Fibroblast of lung (primary cell): Measurements from ENCODE around the gene RENBP. TPM values are rescaled to one million over a fixed set of nuclear protein-coding genes. Genes with fewer than 3 reads are reported as not detected.

ENCODE experiments used
- DNase-seq, 2 donors: peaks; one replicate each; pipeline versions ENCODE4 v3.0.0 to v3.0.0-alpha.2; 2010; ENCODE audit warnings: low read depth in 2 of 2
- H2AFZ ChIP-seq: 2 replicates; pipeline ENCODE4 v1.5.1; 2012; ENCODE audit warnings: low read length, control low read depth, inconsistent platforms
- H3K27ac ChIP-seq: 2 replicates; pipeline ENCODE4 v1.5.1; 2011; ENCODE audit warnings: low read length, control low read depth; ENCODE audit not compliant: insufficient read depth
- H3K27me3 ChIP-seq: 2 replicates; pipeline ENCODE4 v1.5.1; 2011; ENCODE audit warnings: mild to moderate bottlenecking, low read length; ENCODE audit not compliant: control insufficient read depth, insufficient read depth
- H3K36me3 ChIP-seq: 2 replicates; pipeline ENCODE4 v1.5.1; 2011; ENCODE audit warnings: low read length; ENCODE audit not compliant: control insufficient read depth, insufficient read depth
- H3K4me1 ChIP-seq: 2 replicates; pipeline ENCODE4 v1.5.1; 2011; ENCODE audit warnings: low read length; ENCODE audit not compliant: control insufficient read depth, insufficient read depth; ENCODE audit errors: extremely low read depth
- H3K4me2 ChIP-seq: 2 replicates; pipeline ENCODE4 v1.5.1; 2011; ENCODE audit warnings: low read length, control low read depth; ENCODE audit not compliant: insufficient read depth; ENCODE audit errors: extremely low read depth
- H3K4me3 ChIP-seq, 4 experiments: fragments of 200-600 bp in 1 of 4; sonication (generic) in 1 of 4; replicated peaks in 1 of 4; 2 replicates each; pipeline ENCODE4 v1.5.1; 2011 to 2016; ENCODE audit warnings: low read length in 4 of 4, low read depth in 3 of 4, mild to moderate bottlenecking in 3 of 4, control low read depth in 2 of 4, inconsistent platforms in 1 of 4, mixed read lengths in 1 of 4; ENCODE audit not compliant: insufficient read depth in 1 of 4; ENCODE audit errors: control extremely low read depth in 1 of 4
- H3K79me2 ChIP-seq: 2 replicates; pipeline ENCODE4 v1.5.1; 2012; ENCODE audit warnings: mild to moderate bottlenecking, low read length, inconsistent platforms; ENCODE audit not compliant: control insufficient read depth, insufficient read depth
- H3K9ac ChIP-seq: 2 replicates; pipeline ENCODE4 v1.5.1; 2011; ENCODE audit warnings: mild to moderate bottlenecking, low read length, control low read depth; ENCODE audit not compliant: insufficient read depth
- H3K9me3 ChIP-seq: 2 replicates; pipeline ENCODE4 v1.5.1; 2012; ENCODE audit warnings: low read depth, low read length; ENCODE audit not compliant: control insufficient read depth, insufficient read depth
- H4K20me1 ChIP-seq: 2 replicates; pipeline ENCODE4 v1.5.1; 2011; ENCODE audit warnings: low read length; ENCODE audit not compliant: control insufficient read depth, insufficient read depth; ENCODE audit errors: extremely low read depth
- EZH2 ChIP-seq: IDR thresholded peaks from 2 replicates; pipeline ENCODE4 v1.5.1; 2012; ENCODE audit warnings: low read length, control low read depth, mild to moderate bottlenecking; ENCODE audit errors: missing control alignments
- polyA plus RNA-seq, 2 donors: library from polyadenylated mRNA; depleted of rRNA in 1 of 2; stranded (reverse) in 1 of 2; unstranded in 1 of 2; fragments of >200 nt; gene quantifications; 2 replicates each; pipeline ENCODE4 v1.2.1, GENCODE V29; 2011 to 2012; ENCODE audit warnings: missing spikeins in 1 of 2
- total RNA-seq: library from RNA; depleted of rRNA; stranded (reverse); fragments of >200 nt; gene quantifications from 2 replicates; pipeline ENCODE4 v1.2.1, GENCODE V29; 2014
- TF ChIP-seq, protein P1 (sequence below), 2 donors: IDR thresholded peaks in 1 of 2; conservative IDR thresholded peaks in 1 of 2; 1 replicate in 1 of 2; 2 replicates in 1 of 2; pipeline ENCODE4 v1.5.1; 2011 to 2012; ENCODE audit warnings: low read length in 2 of 2, control low read depth in 1 of 2, inconsistent platforms in 1 of 2, low read depth in 1 of 2, mild to moderate bottlenecking in 1 of 2

RENBP gene
- total and polyA plus RNA-seq, 2 donors (not counting 1 experiment from before 2014, with no cell fraction given) = 0.92 to 8.8 TPM

DNA sequence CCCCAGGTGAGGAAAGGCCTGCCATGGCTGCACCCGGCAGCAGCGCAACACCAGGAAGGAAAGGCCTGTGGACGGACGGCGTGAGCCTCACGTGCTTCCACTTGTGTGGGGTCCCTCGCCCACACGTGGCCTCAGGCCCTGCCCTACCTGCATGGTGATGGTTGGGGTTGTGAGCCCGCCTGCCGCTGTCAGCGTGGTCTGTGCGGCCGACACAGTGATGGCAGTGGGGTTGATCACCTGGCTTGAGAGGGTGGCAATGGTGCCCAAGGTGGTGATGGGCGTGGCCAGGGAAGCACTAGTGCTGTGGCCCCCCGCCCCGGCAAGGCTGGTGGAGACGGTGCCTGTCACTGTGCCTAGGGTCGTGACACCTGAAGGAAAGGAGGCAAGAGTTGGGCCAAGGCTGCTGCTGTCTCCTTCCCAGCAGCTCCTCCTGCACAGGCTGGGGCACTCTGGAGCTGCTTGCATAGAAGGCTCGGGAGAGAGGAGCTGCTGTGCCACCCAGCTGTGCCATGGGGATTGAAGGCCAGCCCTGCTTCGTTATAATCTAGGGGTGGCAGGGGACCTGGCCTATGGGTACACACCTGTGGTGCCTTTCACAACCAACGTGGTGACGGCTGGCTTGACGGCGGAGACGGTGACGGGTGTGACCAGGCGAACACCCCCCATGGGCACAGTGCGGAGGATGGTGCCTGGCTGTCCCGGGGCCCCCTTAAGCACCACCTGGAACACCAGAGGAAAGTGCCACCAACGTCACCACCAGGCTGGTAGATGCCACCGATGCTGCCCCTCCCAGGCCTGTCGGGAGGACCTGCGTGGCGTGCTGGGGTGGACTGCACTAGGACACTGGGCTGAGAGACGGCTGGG, 11.8 kb upstream of the RENBP start:
- Histone ChIP-seq H3K27me3 (no peaks in the 10 kb centered on the region), H3K4me2 (no peak overlapping the region), H3K9me3 (no peaks in the 10 kb centered on the region), H3K9ac (no peak overlapping the region), H4K20me1 (no peaks in the 10 kb centered on the region), H2AFZ (no peak overlapping the region), H3K4me3 (no peak overlapping the region), H3K27ac (no peak overlapping the region), H3K36me3 (peaks cover 60% of the 10 kb centered on the region), H3K79me2 (no peaks in the 10 kb centered on the region), H3K4me1 (peaks cover 2% of the 10 kb centered on the region)
- TF ChIP-seq EZH2 = no peak
- TF ChIP-seq, protein P1, sequence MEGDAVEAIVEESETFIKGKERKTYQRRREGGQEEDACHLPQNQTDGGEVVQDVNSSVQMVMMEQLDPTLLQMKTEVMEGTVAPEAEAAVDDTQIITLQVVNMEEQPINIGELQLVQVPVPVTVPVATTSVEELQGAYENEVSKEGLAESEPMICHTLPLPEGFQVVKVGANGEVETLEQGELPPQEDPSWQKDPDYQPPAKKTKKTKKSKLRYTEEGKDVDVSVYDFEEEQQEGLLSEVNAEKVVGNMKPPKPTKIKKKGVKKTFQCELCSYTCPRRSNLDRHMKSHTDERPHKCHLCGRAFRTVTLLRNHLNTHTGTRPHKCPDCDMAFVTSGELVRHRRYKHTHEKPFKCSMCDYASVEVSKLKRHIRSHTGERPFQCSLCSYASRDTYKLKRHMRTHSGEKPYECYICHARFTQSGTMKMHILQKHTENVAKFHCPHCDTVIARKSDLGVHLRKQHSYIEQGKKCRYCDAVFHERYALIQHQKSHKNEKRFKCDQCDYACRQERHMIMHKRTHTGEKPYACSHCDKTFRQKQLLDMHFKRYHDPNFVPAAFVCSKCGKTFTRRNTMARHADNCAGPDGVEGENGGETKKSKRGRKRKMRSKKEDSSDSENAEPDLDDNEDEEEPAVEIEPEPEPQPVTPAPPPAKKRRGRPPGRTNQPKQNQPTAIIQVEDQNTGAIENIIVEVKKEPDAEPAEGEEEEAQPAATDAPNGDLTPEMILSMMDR (conservative IDR thresholded peaks at IDR 0.05 in 1 of 2, IDR thresholded peaks at IDR 0.05 in 1 of 2; ENCODE audit: low read depth in 1 of 2, low read length in 2 of 2) = no peak
- no peak for DNase-seq

DNA sequence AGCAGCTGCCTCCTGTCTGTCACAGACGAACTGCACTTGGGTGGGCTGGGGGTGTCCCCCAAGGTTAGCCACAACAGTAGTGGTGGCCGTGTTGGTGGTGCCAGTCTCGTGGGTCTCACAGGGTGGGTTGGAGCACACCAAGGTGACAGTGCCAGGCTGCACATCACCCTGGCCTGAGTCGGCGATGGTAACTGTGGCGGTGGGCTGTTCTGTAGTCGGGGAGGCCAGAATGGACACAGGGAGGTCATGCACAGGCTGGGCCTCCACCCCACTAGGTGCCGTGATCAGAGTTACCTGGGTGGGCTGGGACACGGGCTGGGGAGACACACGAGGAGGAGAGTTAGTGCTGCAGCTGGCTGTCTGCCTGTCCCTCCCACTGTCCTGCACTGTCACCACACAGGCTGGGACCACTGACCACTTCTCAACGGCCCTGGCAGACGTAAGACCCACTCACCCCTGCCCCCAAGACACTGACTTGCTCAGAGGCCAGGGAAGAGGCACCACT, 10.8 kb upstream of the RENBP start:
- no peaks in the 10 kb centered on the region for H4K20me1 ChIP-seq
- peaks cover 62% of the 10 kb centered on the region for H3K36me3 ChIP-seq
- no peaks in the 10 kb centered on the region for H3K27me3 ChIP-seq
- H3K4me1 ChIP-seq = peaks cover 2% of the 10 kb centered on the region
- TF ChIP-seq EZH2 = no peak
- TF ChIP-seq, protein P1 (conservative IDR thresholded peaks at IDR 0.05 in 1 of 2, IDR thresholded peaks at IDR 0.05 in 1 of 2; ENCODE audit: low read depth in 1 of 2, low read length in 2 of 2) = no peak
- H2AFZ ChIP-seq = no peak overlapping the region
- H3K9ac ChIP-seq = no peak overlapping the region
- no peak overlapping the region for H3K4me3 ChIP-seq
- H3K4me2 ChIP-seq = no peak overlapping the region
- no peaks in the 10 kb centered on the region for H3K79me2 ChIP-seq
- no peak overlapping the region for H3K27ac ChIP-seq
- H3K9me3 ChIP-seq = no peaks in the 10 kb centered on the region
- DNase-seq = no peak

DNA sequence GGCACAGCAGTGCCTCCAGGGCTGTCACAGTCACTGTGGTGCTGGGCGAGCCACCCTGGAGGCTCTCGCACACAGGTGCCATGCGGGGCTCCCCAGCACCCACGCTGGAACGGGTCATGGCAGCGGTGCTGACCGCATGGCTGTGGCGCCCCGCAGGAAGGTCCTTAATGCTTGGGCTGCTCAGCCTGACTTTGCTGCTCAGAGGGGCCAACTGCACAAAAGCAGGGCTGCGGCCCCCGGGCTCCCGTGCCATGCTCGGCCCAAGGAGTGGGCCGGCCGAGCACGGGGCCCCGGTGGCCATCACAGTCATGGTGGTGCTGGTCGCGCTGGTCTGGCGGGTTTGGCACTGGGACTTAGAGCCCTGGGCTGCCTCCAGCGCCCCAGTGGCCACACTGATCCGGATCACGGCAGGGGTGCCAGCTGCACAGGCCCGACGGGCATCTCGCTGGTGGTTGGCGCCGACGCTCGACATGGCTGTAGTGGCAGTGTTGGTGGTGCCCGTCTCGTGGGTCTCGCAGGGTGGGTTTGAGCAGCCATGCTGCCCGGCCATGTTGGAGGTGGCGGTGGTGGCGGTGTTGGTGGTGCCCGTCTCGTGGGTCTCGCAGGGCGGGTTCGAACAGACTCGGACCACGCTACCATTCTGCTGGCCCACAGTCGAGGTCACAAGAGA, 10.2 kb upstream of the RENBP start:
- DNase-seq = no peak
- Histone ChIP-seq H3K36me3 (peaks cover 63% of the 10 kb centered on the region), H3K79me2 (no peaks in the 10 kb centered on the region)

More for the DNA sequence above, 10.2 kb upstream of the RENBP start:
- Histone ChIP-seq H2AFZ (no peak overlapping the region), H3K4me3 (no peak overlapping the region), H3K9ac (no peak overlapping the region), H3K27me3 (no peaks in the 10 kb centered on the region), H3K27ac (no peak overlapping the region), H3K4me1 (peaks cover 2% of the 10 kb centered on the region), H4K20me1 (no peaks in the 10 kb centered on the region), H3K9me3 (no peaks in the 10 kb centered on the region), H3K4me2 (no peak overlapping the region)
- TF ChIP-seq, protein P1 (conservative IDR thresholded peaks at IDR 0.05 in 1 of 2, IDR thresholded peaks at IDR 0.05 in 1 of 2; ENCODE audit: low read depth in 1 of 2, low read length in 2 of 2) = no peak
- no peak for TF ChIP-seq EZH2
